Measurements from ENCODE around the gene ETV2. TPM values are rescaled to one million over a fixed set of nuclear protein-coding genes. Genes with fewer than 3 reads are reported as not detected.

ETV2 gene
- total RNA-seq, 1 experiment from 2014 or later, result 1.5 TPM

- TF ChIP-seq CEBPB (IDR thresholded peaks at IDR 0.05; ENCODE audit: low read depth) (no peak), ATF3 (IDR thresholded peaks at IDR 0.05) (no peak), FOSL1 (IDR thresholded peaks at IDR 0.05; ENCODE audit: low read depth) (no peak), SIN3A (IDR thresholded peaks at IDR 0.05; ENCODE audit: low read depth) (no peak), YY1 (IDR thresholded peaks at IDR 0.05; ENCODE audit: extremely low read depth, insufficient replicate concordance, low read depth, low read length) (peak; percentile 26)
Observed at GRCh38 chr19:35643255-35644205, 2.0 kb downstream of the ETV2 start (continued).

- DNase-seq (ENCODE audit: low read depth, low spot score) (peak; percentile 93), ATAC-seq (peak; percentile 85)
- Histone ChIP-seq H3K9me2 (ENCODE audit: insufficient read depth) (no peaks in the 10 kb centered on the region), H3K4me2 (ENCODE audit: low read length) (peak overlapping the region; percentile 99), H3K27me3 (ENCODE audit: insufficient read depth, low read length) (no peaks in the 10 kb centered on the region), H2AFZ (ENCODE audit: low read depth, low read length, poor library complexity, severe bottlenecking) (peak overlapping the region; percentile 90), H3K4me1 (ENCODE audit: control insufficient read depth in 1 of 2, insufficient read depth in 2 of 2, low read length in 2 of 2) (peaks cover 14 to 55% of the 10 kb centered on the region in 2 experiments; a peak in 3 of 4 replicates), H3K79me2 (ENCODE audit: insufficient read depth, low read length) (peaks cover 12% of the 10 kb centered on the region), H3K9me3 (ENCODE audit: control insufficient read depth in 1 of 2, insufficient read depth in 1 of 2, low read depth in 1 of 2, low read length in 2 of 2) (no peaks in the 10 kb centered on the region), H3K9ac (ENCODE audit: low read length) (peak overlapping the region; percentile 69), H3K36me3 (ENCODE audit: control insufficient read depth in 1 of 2, insufficient read depth in 2 of 2, low read length in 2 of 2) (no peaks in the 10 kb centered on the region; a peak in 1 of 4 replicates), H4K20me1 (ENCODE audit: insufficient read depth) (no peaks in the 10 kb centered on the region), H3K27ac (ENCODE audit: low read depth, low read length) (peak overlapping the region; percentile 85), H3K4me3 (replicated peaks in 1 of 2; ENCODE audit: low read depth in 1 of 2, low read length in 2 of 2) (peak overlapping the region; percentile 61 to 66)
- TF ChIP-seq ATF3 (IDR thresholded peaks at IDR 0.05) (no peak), CTCF (IDR thresholded peaks at IDR 0.05 in 2 of 3, conservative IDR thresholded peaks at IDR 0.05 in 1 of 3; ENCODE audit: borderline replicate concordance in 1 of 3, insufficient read depth in 1 of 3, low read depth in 2 of 3, low read length in 2 of 3) (no peak), TCF7L2 (IDR thresholded peaks at IDR 0.05; ENCODE audit: borderline replicate concordance, extremely low read depth, insufficient read depth, insufficient read length) (no peak), RAD21 (IDR thresholded peaks at IDR 0.05; ENCODE audit: low read depth) (no peak), POLR2AphosphoS5 (IDR thresholded peaks at IDR 0.05; ENCODE audit: low read depth, low read length) (peak; percentile 43; the same call in 1 of the 2 replicates), ZFX (IDR thresholded peaks at IDR 0.05) (peak; percentile 9; the same call in 1 of the 2 replicates)
- ChIA-PET RAD21 (ENCODE audit: low non-redundant PET in 1 of 2, low total read pairs in 2 of 2, uncharacterized antibody in 2 of 2, unreplicated experiment in 2 of 2) (no interaction called here), CTCF (interaction anchor here (1.0 to 1.2 kb wide), 3 partner anchors 11 to 149 kb away, joined by 3 read pairs; no protein-coding TSS in a partner anchor), POLR2A (interaction anchor here (0.7 to 2.0 kb wide), 12 partner anchors 10 to 364 kb away, joined by 3 to 8 read pairs (median 4); partner anchors contain the start of genes HAUS5, LIN37 and SYNE4)
- intact Hi-C loops (cut with micrococcal nuclease), result no loop called here
- no TSS peak for BruUV-seq (replicated peaks)
Observed at GRCh38 chr19:35644206-35644986, 2.9 kb downstream of the ETV2 start.

Data from HCT116 (cell line).